ENCODE data around the gene FOXC1. TPM values are rescaled to one million over a fixed set of nuclear protein-coding genes. Genes with fewer than 3 reads are reported as not detected.

The FOXC1 gene
- total RNA-seq, 1 experiment from 2014 or later, result 6.7 TPM

DNA sequence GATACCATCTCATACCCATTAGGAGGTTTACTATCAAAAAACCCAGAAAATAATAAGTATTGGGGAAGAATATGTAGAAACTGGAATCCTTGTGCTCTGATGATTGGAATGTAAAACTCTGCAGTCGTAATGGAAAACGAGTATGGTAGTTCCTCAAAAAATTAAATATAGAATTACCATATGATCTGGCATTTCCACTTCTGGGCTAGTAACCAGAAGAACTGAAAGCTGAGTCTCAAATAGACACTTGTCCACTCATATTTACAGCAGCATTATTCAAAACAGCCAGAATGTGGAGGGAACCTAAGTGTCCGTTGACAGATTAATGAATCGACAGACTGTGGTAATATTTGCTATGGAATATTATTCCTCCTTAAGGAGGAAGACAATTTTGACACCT, 44.3 kb downstream of the FOXC1 start:
- DNase-seq (ENCODE audit: low read depth, low spot score), result no peak
- H3K4me3 ChIP-seq (ENCODE audit: low read depth in 2 of 2, low read length in 2 of 2), result no peak overlapping the region
- no TSS peak for BruUV-seq (replicated peaks)
- no peaks in the 10 kb centered on the region for H3K9me3 ChIP-seq (ENCODE audit: control insufficient read depth, insufficient read depth, low read depth, low read length)
- in situ Hi-C loops (cut with HindIII; ENCODE audit: low pct_unique_long_range_greater_than_20kb, low sequenced_read_pairs), result no loop called here
- H3K36me3 ChIP-seq (ENCODE audit: control insufficient read depth, insufficient read depth, low read length), result no peaks in the 10 kb centered on the region
- ChIA-PET POLR2A (no interaction called here), CTCF (no interaction called here)
- TF ChIP-seq POLR2AphosphoS5 (IDR thresholded peaks at IDR 0.05; ENCODE audit: low read depth, low read length) (no peak), TCF7L2 (IDR thresholded peaks at IDR 0.05; ENCODE audit: low read depth, low read length) (no peak), SIN3A (IDR thresholded peaks at IDR 0.05; ENCODE audit: borderline replicate concordance, insufficient read depth, low read depth, low read length) (no peak)
- TF ChIP-seq, protein P1, sequence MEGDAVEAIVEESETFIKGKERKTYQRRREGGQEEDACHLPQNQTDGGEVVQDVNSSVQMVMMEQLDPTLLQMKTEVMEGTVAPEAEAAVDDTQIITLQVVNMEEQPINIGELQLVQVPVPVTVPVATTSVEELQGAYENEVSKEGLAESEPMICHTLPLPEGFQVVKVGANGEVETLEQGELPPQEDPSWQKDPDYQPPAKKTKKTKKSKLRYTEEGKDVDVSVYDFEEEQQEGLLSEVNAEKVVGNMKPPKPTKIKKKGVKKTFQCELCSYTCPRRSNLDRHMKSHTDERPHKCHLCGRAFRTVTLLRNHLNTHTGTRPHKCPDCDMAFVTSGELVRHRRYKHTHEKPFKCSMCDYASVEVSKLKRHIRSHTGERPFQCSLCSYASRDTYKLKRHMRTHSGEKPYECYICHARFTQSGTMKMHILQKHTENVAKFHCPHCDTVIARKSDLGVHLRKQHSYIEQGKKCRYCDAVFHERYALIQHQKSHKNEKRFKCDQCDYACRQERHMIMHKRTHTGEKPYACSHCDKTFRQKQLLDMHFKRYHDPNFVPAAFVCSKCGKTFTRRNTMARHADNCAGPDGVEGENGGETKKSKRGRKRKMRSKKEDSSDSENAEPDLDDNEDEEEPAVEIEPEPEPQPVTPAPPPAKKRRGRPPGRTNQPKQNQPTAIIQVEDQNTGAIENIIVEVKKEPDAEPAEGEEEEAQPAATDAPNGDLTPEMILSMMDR (IDR thresholded peaks at IDR 0.05), result no peak
- TF ChIP-seq, protein P2, sequence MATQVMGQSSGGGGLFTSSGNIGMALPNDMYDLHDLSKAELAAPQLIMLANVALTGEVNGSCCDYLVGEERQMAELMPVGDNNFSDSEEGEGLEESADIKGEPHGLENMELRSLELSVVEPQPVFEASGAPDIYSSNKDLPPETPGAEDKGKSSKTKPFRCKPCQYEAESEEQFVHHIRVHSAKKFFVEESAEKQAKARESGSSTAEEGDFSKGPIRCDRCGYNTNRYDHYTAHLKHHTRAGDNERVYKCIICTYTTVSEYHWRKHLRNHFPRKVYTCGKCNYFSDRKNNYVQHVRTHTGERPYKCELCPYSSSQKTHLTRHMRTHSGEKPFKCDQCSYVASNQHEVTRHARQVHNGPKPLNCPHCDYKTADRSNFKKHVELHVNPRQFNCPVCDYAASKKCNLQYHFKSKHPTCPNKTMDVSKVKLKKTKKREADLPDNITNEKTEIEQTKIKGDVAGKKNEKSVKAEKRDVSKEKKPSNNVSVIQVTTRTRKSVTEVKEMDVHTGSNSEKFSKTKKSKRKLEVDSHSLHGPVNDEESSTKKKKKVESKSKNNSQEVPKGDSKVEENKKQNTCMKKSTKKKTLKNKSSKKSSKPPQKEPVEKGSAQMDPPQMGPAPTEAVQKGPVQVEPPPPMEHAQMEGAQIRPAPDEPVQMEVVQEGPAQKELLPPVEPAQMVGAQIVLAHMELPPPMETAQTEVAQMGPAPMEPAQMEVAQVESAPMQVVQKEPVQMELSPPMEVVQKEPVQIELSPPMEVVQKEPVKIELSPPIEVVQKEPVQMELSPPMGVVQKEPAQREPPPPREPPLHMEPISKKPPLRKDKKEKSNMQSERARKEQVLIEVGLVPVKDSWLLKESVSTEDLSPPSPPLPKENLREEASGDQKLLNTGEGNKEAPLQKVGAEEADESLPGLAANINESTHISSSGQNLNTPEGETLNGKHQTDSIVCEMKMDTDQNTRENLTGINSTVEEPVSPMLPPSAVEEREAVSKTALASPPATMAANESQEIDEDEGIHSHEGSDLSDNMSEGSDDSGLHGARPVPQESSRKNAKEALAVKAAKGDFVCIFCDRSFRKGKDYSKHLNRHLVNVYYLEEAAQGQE (IDR thresholded peaks at IDR 0.05; ENCODE audit: insufficient read depth in 1 of 2, low read depth in 2 of 2, low read length in 1 of 2), result no peak
- ATAC-seq, result no peak
- intact Hi-C loops (cut with micrococcal nuclease; ENCODE audit: unreplicated experiment), result no loop called here
- H3K4me1 ChIP-seq (ENCODE audit: control insufficient read depth, insufficient read depth, low read length), result no peaks in the 10 kb centered on the region
- no peaks in the 10 kb centered on the region for H3K27me3 ChIP-seq (ENCODE audit: control insufficient read depth, insufficient read depth, low read length)
- no peak overlapping the region for H3K27ac ChIP-seq (ENCODE audit: low read length)

DNA sequence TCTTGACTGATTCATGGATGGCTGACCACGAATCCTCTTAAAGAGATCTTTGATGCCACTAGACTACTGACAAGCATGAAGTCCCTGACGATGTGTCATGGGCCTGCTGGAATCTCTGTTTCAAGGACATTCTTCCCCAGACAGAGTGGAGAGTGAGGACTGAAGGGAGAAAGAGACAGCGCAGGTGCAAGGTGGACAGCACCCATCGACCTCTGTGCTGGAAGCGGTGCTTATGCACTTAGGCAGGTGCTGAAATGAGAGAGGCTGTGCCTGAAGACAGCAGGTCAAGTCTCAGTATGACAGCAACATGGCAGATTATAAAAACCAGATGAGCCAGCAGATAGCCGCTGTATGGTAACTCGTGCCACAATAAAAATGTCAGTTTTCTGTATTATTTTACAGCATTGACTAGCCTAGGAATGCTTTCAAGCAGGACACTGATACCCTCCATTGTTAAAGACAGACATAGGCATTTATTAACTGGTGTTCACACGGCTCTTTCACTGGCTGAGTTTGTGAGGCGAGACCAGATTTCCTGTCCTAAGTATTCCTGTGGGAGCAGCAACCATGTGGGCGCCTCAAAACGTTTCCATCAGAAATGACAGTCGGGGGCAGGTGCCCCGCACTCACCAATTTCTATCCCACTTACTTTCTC, 47.5 kb downstream of the FOXC1 start:
- ChIA-PET POLR2A (no interaction called here), CTCF (no interaction called here)
- no peaks in the 10 kb centered on the region for H3K27me3 ChIP-seq (ENCODE audit: control insufficient read depth, insufficient read depth, low read length)
- DNase-seq (ENCODE audit: low read depth, low spot score) (no peak), ATAC-seq (no peak)
- in situ Hi-C loops (cut with HindIII; ENCODE audit: low pct_unique_long_range_greater_than_20kb, low sequenced_read_pairs) (no loop called here), intact Hi-C loops (cut with micrococcal nuclease; ENCODE audit: unreplicated experiment) (no loop called here)
- no peaks in the 10 kb centered on the region; the same call in 1 of the 2 replicates for H3K4me1 ChIP-seq (ENCODE audit: control insufficient read depth, insufficient read depth, low read length)
- BruUV-seq (replicated peaks), result no TSS peak
- no peak overlapping the region for H3K27ac ChIP-seq (ENCODE audit: low read length)
- no peaks in the 10 kb centered on the region for H3K9me3 ChIP-seq (ENCODE audit: control insufficient read depth, insufficient read depth, low read depth, low read length)
- H3K4me3 ChIP-seq (ENCODE audit: low read depth in 2 of 2, low read length in 2 of 2), result no peak overlapping the region
- H3K36me3 ChIP-seq (ENCODE audit: control insufficient read depth, insufficient read depth, low read length), result no peaks in the 10 kb centered on the region
- TF ChIP-seq SIN3A (IDR thresholded peaks at IDR 0.05; ENCODE audit: borderline replicate concordance, insufficient read depth, low read depth, low read length) (no peak), TCF7L2 (IDR thresholded peaks at IDR 0.05; ENCODE audit: low read depth, low read length) (no peak), POLR2AphosphoS5 (IDR thresholded peaks at IDR 0.05; ENCODE audit: low read depth, low read length) (no peak)
- TF ChIP-seq, protein P1 (IDR thresholded peaks at IDR 0.05), result no peak
- TF ChIP-seq, protein P2 (IDR thresholded peaks at IDR 0.05; ENCODE audit: insufficient read depth in 1 of 2, low read depth in 2 of 2, low read length in 1 of 2), result no peak

Measured in Panc1 (cell line).